ENCODE data around the gene INKA2. TPM values are rescaled to one million over a fixed set of nuclear protein-coding genes. Genes with fewer than 3 reads are reported as not detected.

INKA2 gene
- total RNA-seq, 2 experiments from 2014 or later, result 1.9 to 3.2 TPM

- H3K4me1 Mint-ChIP-seq (ENCODE audit: low read depth), result peaks cover 12% of the 10 kb centered on the region
- no peak overlapping the region for H3K4me3 Mint-ChIP-seq
- intact Hi-C loops (cut with micrococcal nuclease), result loop anchor here (1.0 to 10.0 kb wide), 7 partner anchors 54 to 737 kb away; no protein-coding TSS in a partner anchor
- DNase-seq, result peak; percentile 67
- peaks cover 15% of the 10 kb centered on the region for H3K36me3 Mint-ChIP-seq (ENCODE audit: low read depth)
- no peaks in the 10 kb centered on the region for H3K9me3 Mint-ChIP-seq
- CTCF ChIA-PET, result interaction anchor here (0.7 to 5.0 kb wide), 18 partner anchors 9 to 739 kb away, joined by 3 to 38 read pairs (median 4); partner anchors contain the start of genes DDX20 and WDR77
- H3K27me3 Mint-ChIP-seq (ENCODE audit: low read depth), result no peaks in the 10 kb centered on the region
- no peak overlapping the region for H3K27ac Mint-ChIP-seq
Measured at GRCh38 chr1:111769517-111770146, 30.4 kb upstream of the INKA2 start.

DNA sequence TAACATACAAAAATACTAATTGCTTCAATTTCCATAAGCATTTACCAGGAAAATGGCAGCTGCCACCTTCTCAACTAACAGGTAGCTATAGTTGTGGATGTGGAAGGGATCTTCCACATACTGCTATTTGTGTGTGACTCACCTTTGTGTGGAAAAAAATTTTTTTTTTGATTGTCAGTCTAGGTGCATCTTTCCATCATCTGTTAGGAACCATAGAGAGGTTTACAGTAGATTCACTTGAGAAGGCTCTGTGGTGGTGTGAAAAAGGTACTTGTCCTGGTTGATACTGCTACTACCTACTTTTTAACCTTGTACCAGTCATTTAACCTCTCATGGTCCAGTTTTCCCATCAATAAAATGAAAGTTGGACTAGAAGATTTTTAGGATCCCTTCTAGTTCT, 29.4 kb upstream of the INKA2 start:
- intact Hi-C loops (cut with micrococcal nuclease), result loop anchor here (1.0 to 10.0 kb wide), 7 partner anchors 13 to 736 kb away; partner anchors contain the start of gene DDX20
- H3K9me3 Mint-ChIP-seq, result no peaks in the 10 kb centered on the region
- DNase-seq, result no peak
- peaks cover 12% of the 10 kb centered on the region for H3K4me1 Mint-ChIP-seq (ENCODE audit: low read depth)
- peaks cover 16% of the 10 kb centered on the region for H3K36me3 Mint-ChIP-seq (ENCODE audit: low read depth)
- CTCF ChIA-PET, result interaction anchor here (0.7 to 5.0 kb wide), 15 partner anchors 12 to 738 kb away, joined by 3 to 38 read pairs (median 5); partner anchors contain the start of gene DDX20
- H3K4me3 Mint-ChIP-seq, result no peak overlapping the region
- no peak overlapping the region for H3K27ac Mint-ChIP-seq
- H3K27me3 Mint-ChIP-seq (ENCODE audit: low read depth), result no peaks in the 10 kb centered on the region

DNA sequence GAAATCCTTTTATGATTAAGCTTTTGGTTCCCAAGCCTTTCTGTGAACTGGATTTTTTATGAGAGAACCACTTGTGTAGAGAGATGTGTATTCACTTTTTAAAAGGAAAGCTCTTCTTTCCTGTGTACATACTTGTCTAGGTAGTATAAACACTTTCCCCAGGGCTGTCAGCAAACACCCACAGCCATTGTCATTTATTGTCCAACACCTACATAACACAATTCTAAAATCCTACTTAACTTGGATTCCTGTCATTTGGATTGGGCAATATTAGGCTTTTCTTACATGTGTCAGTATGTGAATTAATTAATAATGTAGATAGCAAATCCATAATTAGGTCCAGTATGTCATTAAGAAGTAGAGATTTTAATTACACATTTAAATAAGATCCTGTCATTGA, 28.8 kb upstream of the INKA2 start:
- intact Hi-C loops (cut with micrococcal nuclease), result loop anchor here (1.0 to 10.0 kb wide), 3 partner anchors 13 to 736 kb away; partner anchors contain the start of gene DDX20
- peaks cover 12% of the 10 kb centered on the region for H3K4me1 Mint-ChIP-seq (ENCODE audit: low read depth)
- H3K27me3 Mint-ChIP-seq (ENCODE audit: low read depth), result no peaks in the 10 kb centered on the region
- H3K36me3 Mint-ChIP-seq (ENCODE audit: low read depth), result peaks cover 16% of the 10 kb centered on the region
- DNase-seq, result no peak
- H3K27ac Mint-ChIP-seq, result no peak overlapping the region
- CTCF ChIA-PET, result interaction anchor here (0.7 to 5.0 kb wide), 17 partner anchors 12 to 291 kb away, joined by 3 to 38 read pairs (median 4); partner anchors contain the start of gene DDX20
- H3K4me3 Mint-ChIP-seq, result no peak overlapping the region
- H3K9me3 Mint-ChIP-seq, result no peaks in the 10 kb centered on the region

DNA sequence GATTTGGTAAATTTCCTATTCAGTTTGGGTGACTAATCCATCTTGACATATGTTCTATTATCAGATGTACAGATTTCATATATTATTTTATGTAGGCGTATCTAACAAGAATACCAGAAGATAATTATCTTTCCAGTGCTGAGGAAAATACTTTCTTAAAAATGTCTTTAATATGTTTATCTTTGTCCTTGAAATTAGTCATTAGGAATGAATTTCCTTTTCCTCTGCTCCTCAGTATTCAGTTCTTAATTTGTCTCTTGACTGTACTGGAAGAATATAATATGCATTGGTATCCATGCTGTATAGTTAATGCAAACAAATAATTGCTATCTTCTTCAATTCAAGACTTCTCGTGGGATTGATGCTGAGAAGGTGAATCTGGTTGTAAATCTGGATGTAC, 23.1 kb upstream of the INKA2 start:
- intact Hi-C loops (cut with micrococcal nuclease), result loop anchor here (10.0 kb wide), 1 partner anchor 418 kb away; no protein-coding TSS in a partner anchor
- no peak for DNase-seq
- CTCF ChIA-PET, result interaction anchor here (0.9 kb wide), 1 partner anchor 245 kb away, joined by 3 read pairs; no protein-coding TSS in a partner anchor
- Mint-ChIP-seq H3K36me3 (ENCODE audit: low read depth) (peaks cover 43% of the 10 kb centered on the region), H3K27ac (no peak overlapping the region), H3K9me3 (no peaks in the 10 kb centered on the region), H3K27me3 (ENCODE audit: low read depth) (no peaks in the 10 kb centered on the region), H3K4me1 (ENCODE audit: low read depth) (peaks cover 22% of the 10 kb centered on the region), H3K4me3 (no peak overlapping the region)

DNA sequence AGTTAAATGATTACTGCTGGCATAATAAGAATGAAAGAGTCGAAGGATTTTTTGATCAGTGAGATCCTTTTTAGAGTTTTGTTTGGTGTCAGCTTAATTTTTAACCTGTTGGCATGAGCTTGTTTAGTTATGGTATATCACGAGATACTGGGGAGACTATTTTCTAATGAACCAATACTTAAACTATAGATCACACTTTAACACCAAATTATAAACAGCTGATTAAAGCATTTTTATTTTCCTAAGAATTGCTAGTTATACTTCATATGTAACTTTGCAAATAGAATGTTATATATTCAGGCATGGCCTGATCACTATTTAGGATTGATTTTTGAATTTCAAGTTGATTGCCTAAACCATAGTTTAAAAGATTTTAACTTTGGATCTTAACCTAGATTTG, 22.5 kb upstream of the INKA2 start:
- no peaks in the 10 kb centered on the region for H3K27me3 Mint-ChIP-seq (ENCODE audit: low read depth)
- H3K27ac Mint-ChIP-seq, result no peak overlapping the region
- DNase-seq, result no peak
- no peaks in the 10 kb centered on the region for H3K9me3 Mint-ChIP-seq
- H3K36me3 Mint-ChIP-seq (ENCODE audit: low read depth), result peaks cover 45% of the 10 kb centered on the region
- CTCF ChIA-PET, result interaction anchor here (0.6 to 1.7 kb wide), 3 partner anchors 8 to 244 kb away, joined by 3 to 7 read pairs (median 3); no protein-coding TSS in a partner anchor
- peaks cover 28% of the 10 kb centered on the region for H3K4me1 Mint-ChIP-seq (ENCODE audit: low read depth)
- intact Hi-C loops (cut with micrococcal nuclease), result loop anchor here (10.0 kb wide), 1 partner anchor 417 kb away; no protein-coding TSS in a partner anchor
- no peak overlapping the region for H3K4me3 Mint-ChIP-seq

DNA sequence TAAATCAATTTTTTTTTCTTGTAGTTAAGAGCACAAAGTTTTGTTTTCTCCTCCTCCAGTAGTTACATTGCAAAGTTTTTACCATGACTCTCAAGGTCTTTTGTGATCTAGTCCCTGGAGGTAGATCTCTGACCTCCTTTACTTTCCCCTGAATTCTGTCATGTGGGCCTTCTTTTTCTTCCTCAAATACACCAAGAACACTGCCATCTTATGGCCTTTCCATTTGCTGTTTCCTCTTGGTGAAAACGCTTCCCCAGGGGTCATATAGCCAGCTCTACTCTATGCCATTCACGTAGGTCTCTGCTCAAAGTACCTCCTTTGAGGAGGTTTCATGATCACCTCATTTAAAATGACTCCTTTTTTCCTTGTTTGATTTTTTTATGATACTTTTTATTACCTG, 19.2 kb upstream of the INKA2 start:
- CTCF ChIA-PET, result no interaction called here
- Mint-ChIP-seq H3K4me1 (ENCODE audit: low read depth) (peaks cover 36% of the 10 kb centered on the region), H3K9me3 (no peaks in the 10 kb centered on the region), H3K27me3 (ENCODE audit: low read depth) (no peaks in the 10 kb centered on the region), H3K36me3 (ENCODE audit: low read depth) (peaks cover 31% of the 10 kb centered on the region), H3K4me3 (no peak overlapping the region), H3K27ac (no peak overlapping the region)
- intact Hi-C loops (cut with micrococcal nuclease), result loop anchor here (5.0 kb wide), 2 partner anchors 616 to 886 kb away; partner anchors contain the start of genes CD53, CEPT1 and DRAM2
- no peak for DNase-seq

DNA sequence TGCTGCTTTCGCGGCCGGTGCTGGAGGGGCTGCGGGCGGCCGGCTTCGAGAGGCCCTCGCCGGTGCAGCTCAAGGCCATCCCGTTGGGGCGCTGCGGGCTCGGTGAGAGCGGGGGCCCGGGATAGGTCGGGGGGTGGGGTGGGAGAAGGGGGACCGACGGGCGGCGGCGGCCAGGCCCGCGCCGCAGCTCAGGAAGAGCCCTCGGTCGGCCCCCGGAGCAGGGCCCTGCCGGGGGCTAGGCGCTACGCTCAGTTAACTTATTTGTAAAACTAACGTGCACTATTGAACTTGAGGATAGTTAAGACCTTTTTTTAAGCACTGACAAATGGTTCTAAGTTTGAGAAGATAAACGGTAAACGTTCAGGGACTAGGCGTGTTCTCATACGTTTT, 16.9 kb upstream of the INKA2 start:
- no peak for DNase-seq
- Mint-ChIP-seq H3K4me1 (ENCODE audit: low read depth) (peaks cover 36% of the 10 kb centered on the region), H3K27ac (peak overlapping the region; percentile 65), H3K4me3 (peak overlapping the region; percentile 82), H3K27me3 (ENCODE audit: low read depth) (no peaks in the 10 kb centered on the region), H3K36me3 (ENCODE audit: low read depth) (peaks cover 24% of the 10 kb centered on the region), H3K9me3 (no peaks in the 10 kb centered on the region)
- CTCF ChIA-PET, result interaction anchor here (0.5 to 3.9 kb wide), 10 partner anchors 9 to 716 kb away, joined by 3 to 33 read pairs (median 5); partner anchors contain the start of gene INKA2
- intact Hi-C loops (cut with micrococcal nuclease), result loop anchor here (5.0 kb wide), 2 partner anchors 614 to 884 kb away; partner anchors contain the start of genes CD53, CEPT1 and DRAM2

DNA sequence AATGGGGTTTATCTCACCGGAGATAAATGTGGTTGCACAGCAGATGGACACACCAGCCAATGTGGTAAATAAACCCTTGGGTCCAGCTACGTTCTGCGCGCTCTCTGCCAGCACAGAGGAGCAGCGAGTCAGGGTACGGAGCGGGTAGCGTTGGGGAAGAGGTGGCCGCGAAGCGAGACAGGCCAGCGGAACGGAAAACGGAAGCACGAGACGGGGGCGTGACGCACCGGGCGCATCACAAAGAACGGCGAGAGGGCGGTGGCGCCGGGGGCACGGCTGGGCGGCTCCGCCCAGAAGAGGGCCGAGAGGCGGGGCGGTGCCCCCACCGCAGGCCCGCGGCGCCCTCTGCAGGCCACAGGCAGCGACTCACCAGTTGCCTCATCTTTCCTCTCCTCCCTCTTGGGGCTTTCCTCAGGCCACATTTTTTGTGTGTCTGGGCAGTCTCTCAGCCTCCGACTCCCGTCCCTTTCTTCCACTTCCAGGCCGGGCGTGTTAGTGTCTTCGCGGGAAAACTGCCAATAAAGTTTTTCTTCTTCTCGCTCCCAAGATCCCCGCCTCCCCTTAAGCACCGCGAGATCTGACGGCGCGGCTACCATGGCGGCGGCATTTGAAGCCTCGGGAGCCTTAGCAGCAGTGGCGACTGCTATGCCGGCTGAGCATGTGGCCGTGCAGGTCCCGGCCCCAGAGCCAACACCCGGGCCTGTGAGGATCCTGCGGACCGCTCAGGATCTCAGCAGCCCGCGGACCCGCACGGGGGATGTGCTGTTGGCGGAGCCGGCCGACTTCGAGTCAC, 16.3 kb upstream of the INKA2 start, which contains the start of gene DDX20:
TSS of gene DDX20 (plus strand) at position 571 of the 793 bp plus-strand sequence. CDS start at position 595, 24 bp downstream.
- H3K4me3 Mint-ChIP-seq, result peak within 1 kb of the TSS; percentile 82
- no peaks in the 10 kb centered on the region for H3K9me3 Mint-ChIP-seq
- H3K36me3 Mint-ChIP-seq (ENCODE audit: low read depth), result peaks cover 21% of the 10 kb centered on the region
- H3K27me3 Mint-ChIP-seq (ENCODE audit: low read depth), result no peaks in the 10 kb centered on the region
- peak within 1 kb of the TSS; percentile 97 for H3K27ac Mint-ChIP-seq
- H3K4me1 Mint-ChIP-seq (ENCODE audit: low read depth), result peaks cover 34% of the 10 kb centered on the region
- intact Hi-C loops (cut with micrococcal nuclease), result loop anchor here (1.0 to 5.0 kb wide), 13 partner anchors 13 to 883 kb away; partner anchors contain the start of genes ATP5PB, CAPZA1, CD53 and CEPT1
- peak; percentile 95 for DNase-seq
- CTCF ChIA-PET, result interaction anchor here (0.7 to 3.9 kb wide), 18 partner anchors 8 to 527 kb away, joined by 3 to 33 read pairs (median 4); partner anchors contain the start of genes ADORA3, ATP5PB, INKA2 and TMIGD3

GRCh38 chr1:111754984-111755330, 15.8 kb upstream of the INKA2 start:
- peak; percentile 61 for DNase-seq
- Mint-ChIP-seq H3K9me3 (no peaks in the 10 kb centered on the region), H3K4me3 (peak overlapping the region; percentile 82), H3K36me3 (ENCODE audit: low read depth) (peaks cover 17% of the 10 kb centered on the region), H3K27ac (peak overlapping the region; percentile 87), H3K4me1 (ENCODE audit: low read depth) (peaks cover 31% of the 10 kb centered on the region), H3K27me3 (ENCODE audit: low read depth) (no peaks in the 10 kb centered on the region)
- CTCF ChIA-PET, result interaction anchor here (0.7 to 3.9 kb wide), 15 partner anchors 11 to 526 kb away, joined by 3 to 33 read pairs (median 4); partner anchors contain the start of genes ADORA3, ATP5PB, INKA2 and TMIGD3
- intact Hi-C loops (cut with micrococcal nuclease), result loop anchor here (1.0 to 5.0 kb wide), 13 partner anchors 13 to 883 kb away; partner anchors contain the start of genes ATP5PB, CAPZA1, CD53 and CEPT1

- CTCF ChIA-PET, result interaction anchor here (1.0 to 8.0 kb wide), 7 partner anchors 37 to 299 kb away, joined by 3 to 77 read pairs (median 4); no protein-coding TSS in a partner anchor
- H3K9me3 Mint-ChIP-seq, result no peaks in the 10 kb centered on the region
- H3K4me1 Mint-ChIP-seq (ENCODE audit: low read depth), result peaks cover 11% of the 10 kb centered on the region
- peaks cover 4% of the 10 kb centered on the region for H3K36me3 Mint-ChIP-seq (ENCODE audit: low read depth)
- no peaks in the 10 kb centered on the region for H3K27me3 Mint-ChIP-seq (ENCODE audit: low read depth)
- no peak overlapping the region for H3K4me3 Mint-ChIP-seq
- DNase-seq, result no peak
- no peak overlapping the region for H3K27ac Mint-ChIP-seq
- intact Hi-C loops (cut with micrococcal nuclease), result no loop called here
Measured at GRCh38 chr1:111751906-111752575, 12.8 kb upstream of the INKA2 start.

DNA sequence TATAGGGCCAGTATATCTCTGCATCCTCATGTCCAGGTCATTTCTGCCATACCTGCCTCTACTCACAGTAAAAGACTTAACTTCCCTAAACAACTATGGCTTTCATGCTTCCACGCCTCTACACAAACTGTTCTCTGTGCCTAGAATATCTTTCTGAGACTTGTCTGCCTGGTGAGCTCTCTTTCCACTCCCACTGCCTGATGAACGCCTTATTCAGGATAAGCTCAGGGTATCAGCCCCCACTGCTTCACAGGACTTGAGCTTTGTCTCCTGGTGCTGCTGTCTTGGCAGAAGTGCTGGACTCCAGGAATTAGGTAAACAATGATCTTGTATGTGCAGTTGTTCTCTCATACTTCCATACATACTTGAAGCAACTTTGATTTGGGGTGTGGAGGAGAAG, 11.7 kb upstream of the INKA2 start:
- Mint-ChIP-seq H3K4me3 (no peak overlapping the region), H3K4me1 (ENCODE audit: low read depth) (peaks cover 5% of the 10 kb centered on the region), H3K36me3 (ENCODE audit: low read depth) (no peaks in the 10 kb centered on the region), H3K27ac (no peak overlapping the region), H3K27me3 (ENCODE audit: low read depth) (no peaks in the 10 kb centered on the region), H3K9me3 (no peaks in the 10 kb centered on the region)
- CTCF ChIA-PET, result interaction anchor here (0.9 to 8.0 kb wide), 10 partner anchors 13 to 298 kb away, joined by 3 to 77 read pairs (median 4); no protein-coding TSS in a partner anchor
- DNase-seq, result no peak
- intact Hi-C loops (cut with micrococcal nuclease), result no loop called here

Measured in activated naive CD4-positive, alpha-beta T cell treated with anti-CD3 and anti-CD28 coated beads for 36 hours (primary cell).